ENCODE measurements around the gene ZBTB47.

The ZBTB47 gene

DNA sequence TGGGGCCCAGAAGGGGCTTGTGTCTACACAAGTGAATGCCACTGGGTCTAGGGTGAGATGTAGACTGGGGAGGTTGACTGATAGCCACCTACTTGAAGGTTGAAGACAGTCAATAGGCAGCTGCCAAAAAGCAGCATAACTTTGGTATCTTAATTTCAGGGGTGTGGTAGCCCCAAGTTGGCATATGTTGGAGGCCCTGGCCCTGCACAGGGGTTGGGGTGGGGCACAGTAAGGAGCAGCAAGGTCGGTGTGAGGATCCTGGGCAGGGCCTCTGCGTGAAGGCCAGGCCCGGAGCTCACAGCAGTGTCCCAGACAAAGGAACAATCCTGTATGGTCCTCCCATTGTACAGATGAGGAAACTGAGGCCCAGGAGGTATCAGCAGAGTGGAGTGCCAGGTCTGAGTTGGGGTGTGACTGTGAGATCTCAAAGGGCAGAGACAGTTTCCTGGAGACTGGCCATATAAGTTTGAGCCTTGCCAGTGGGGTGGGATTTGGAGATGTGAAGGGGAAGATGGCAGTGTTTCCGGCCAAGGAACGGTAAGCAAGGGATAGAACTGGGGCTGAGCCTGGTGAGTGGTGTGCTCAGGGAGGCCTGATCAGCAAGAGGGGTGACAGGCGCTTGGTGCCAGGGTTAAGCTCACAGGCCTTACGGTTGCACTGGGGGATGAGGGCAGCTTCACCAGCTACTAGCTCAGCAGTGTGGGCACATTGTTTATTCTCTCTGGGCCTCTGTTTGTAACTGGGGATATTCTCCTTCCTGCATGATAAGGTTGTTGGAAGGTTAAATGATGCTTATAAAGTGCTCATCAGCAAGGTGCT, 33.5 kb downstream of the ZBTB47 start:
- FAIRE-seq, result no peak

DNA sequence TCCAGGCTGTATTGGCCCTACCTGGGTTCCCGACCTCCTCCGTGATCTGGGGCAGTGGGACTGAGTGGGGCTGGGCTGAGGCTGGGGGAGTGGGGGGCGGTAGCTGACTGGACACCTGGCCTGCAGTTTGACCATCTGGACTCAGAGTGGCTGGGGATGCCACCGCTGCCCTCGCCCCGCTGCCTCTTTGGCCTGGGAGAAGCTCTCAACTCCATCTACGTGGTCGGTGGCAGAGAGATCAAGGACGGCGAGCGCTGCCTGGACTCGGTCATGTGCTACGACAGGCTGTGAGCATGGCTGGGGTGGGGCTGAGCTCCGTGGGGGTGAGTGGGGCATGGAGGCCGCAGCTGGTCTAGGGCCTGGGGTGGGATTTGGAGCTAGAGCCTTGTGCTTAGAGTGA, 34.5 kb downstream of the ZBTB47 start:
- no peak for FAIRE-seq

DNA sequence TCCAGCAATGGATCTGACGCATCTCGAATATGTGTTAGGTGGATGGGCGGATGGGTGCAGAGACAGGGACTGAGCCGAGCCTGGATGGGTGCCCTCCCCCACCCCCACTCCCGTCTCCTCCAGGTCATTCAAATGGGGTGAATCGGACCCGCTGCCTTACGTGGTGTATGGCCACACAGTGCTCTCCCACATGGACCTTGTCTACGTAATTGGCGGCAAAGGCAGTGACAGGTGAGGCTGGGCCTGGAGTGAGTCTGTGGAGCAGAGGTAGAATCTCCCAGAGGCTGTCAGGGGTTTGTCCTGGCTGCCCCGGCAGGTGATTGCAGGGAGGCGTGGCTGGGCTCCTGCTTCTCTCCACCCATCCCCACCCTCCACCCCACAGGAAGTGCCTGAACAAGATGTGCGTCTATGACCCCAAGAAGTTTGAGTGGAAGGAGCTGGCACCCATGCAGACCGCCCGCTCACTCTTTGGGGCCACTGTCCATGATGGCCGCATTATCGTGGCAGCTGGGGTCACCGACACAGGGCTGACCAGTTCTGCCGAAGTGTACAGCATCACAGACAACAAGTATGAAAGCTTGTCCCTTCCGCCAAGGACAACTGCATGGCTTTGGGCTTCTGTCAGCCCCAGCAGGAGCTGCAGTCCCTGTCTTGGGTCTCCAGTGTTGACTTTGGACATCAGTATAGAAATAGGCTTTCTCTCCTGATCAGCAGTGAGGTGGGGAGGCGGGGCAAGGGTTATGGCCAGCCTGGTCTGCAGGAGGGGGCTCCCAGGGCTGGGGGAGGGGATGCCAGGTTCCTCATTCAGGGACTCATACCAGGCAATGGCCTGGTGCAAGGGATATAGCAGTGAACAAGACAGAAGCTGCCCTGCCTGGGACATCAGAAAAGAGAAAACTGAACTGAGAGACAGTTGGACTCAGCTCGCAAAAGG, 35.3 kb downstream of the ZBTB47 start:
- FAIRE-seq, result no peak

DNA sequence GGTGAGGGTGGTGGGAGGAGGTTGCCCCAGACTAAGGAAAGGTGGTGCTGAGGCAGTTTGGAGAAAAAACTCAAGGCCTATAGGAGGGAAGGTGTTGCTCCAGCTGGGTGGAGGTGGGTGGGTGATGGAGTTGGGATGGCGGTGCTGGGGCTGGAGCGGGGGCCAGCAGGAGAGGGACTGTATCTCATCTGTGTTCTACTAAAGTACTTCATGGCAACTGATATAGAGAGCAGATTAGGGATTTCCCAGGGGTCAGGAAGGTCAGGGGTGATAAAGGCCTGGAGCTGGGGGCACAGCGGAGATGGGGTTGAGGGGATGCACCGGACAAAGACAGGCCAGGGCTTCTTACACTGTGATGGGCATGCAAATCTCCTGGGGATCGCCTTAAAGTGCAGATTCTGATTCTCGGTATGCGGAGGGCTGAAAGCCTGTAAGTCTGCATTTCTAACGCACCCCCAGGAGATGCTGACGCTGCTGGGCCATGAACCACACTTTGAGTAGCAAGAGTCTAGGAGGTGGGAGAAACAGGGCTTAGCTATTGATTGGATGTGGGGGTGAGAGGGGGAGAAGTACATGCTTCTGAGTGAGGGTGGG, 36.0 kb downstream of the ZBTB47 start:
- no peak for FAIRE-seq

DNA sequence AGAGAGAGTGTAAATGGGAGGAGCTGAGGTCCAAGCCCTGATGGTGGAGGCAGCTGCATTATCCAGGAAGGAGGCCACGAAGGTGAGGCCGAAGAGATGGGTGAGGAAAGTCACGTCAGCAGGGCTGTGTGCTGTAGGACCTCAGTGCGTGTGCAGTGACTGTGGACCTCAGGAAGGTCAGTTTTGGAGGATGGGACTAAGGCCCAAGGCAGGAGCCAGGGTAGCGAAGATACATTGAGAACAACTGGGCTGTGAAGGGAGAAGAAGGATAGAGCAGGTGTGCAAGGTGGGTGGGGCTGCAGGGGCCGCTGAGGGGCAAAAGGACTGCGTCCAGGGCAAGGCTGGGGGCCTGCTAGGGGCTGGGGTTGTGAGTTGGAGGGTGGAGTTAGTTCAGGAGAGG, 36.7 kb downstream of the ZBTB47 start:
- no peak for FAIRE-seq

DNA sequence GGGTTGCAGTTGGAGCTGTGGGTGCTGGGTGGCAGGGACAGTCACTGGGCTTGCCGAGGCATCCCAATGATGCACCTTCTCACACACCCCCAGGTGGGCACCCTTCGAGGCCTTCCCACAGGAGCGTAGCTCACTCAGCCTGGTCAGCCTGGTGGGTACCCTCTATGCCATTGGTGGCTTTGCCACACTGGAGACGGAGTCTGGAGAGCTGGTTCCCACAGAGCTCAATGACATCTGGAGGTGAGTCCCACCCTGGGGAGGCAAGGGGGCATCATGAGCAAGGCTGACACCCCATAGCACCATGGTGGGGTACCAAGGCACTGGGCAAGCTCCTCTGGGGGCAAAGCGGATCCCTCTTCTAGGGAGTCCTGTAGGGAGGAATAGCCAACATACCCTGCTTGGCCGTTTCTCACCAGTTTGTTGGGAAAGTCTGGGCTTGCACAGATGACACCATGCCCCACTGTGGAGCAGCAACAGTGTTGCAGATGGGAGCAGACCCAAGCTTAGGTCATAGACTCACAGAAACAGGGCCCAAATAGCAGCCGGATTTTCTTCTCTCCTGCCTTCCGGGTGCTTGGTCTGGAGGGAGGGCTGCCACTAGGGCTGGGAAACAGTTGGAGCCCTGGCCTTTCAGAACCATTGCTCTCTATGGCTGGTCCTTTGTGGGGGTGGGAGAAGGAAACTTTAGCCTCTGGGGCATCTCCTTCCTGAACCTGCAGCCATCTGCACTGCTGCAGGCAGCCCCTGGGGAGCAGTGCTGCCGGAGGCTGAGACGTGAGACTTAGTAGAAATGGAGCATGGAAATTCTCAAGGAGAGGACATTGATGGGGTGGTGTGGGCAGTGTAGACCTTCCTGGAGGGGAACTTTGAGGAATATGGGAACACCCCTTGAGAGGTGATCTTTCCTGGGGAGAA, 37.5 kb downstream of the ZBTB47 start:
- FAIRE-seq, result no peak

DNA sequence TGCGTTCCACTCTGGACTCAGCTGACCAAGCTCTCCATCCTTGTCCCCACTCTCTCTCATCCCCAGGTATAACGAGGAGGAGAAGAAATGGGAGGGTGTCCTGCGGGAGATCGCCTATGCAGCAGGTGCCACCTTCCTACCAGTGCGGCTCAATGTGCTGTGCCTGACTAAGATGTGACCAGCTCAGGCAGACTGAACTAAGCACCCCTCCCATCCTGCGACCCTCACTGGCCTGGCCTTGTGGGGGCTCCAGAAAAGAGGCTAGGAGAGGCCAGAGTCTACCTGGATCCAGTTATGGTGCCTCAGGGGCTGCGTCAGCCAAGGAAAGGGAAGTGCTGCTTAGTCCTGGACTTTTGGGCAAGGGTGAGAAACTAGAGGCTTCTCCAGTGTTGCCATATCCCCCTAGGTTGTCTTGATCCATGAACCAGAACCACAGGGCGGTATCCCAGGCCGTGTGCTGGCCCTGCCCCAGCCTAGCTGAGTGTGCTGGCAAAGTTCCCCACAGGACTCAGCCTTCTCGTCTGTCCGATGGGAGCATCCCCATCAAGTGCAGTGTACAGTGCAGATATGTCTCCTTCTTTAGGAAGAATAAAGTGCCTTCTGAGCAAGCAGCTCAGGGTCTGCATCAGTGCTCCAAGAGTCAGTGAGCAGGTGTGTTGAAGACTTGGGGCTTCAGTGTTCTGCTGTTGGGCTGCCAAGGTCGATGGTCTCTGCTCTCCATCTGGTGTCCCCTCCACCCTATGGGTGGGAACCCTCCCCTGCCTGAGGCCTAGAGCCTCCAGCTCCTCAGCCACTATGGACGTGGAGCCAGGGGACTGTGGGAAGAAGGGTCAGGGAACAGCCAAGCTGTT, 38.5 kb downstream of the ZBTB47 start:
- FAIRE-seq, result no peak

DNA sequence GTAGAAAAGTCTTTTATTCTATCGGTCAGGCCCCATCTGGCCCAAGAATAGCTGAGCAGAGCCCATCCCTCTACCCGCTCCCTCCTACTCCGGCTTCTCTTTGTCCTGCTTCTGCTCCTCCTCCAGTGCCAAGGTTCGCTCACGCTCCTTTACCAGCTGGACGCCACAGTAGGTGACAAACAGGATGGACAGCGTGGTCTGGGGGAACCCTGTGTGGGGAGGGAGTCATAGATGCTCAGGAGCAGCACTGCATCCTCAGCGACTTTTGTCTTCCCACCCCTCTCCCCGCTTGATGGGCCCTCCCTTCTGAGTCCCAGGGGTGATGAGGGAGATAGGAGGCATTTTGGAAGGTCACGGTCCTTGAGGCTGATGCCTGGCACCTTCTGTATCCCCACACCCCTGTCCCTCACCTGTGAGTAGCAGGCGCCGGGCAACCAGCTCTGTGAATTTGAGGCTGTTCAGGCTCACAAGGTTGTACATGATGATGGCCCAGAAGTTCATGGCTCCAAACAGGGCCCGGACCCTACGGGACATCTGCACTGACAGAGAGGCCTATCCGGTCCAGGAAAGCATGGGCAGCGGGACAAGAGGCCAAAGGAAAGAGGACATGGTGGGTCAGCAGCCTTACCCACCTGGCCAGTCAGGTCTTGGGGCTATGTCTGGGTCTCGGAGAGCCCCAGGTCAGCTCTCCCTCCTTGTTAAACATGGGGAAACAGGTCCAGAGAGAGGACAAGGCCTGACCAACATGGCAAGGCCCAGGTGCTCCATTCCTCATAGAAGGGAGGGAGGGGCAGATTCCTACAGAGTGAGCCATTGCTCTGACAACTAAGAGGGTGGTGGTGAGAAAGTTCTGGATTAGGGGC, 39.4 kb downstream of the ZBTB47 start:
- no peak for FAIRE-seq

DNA sequence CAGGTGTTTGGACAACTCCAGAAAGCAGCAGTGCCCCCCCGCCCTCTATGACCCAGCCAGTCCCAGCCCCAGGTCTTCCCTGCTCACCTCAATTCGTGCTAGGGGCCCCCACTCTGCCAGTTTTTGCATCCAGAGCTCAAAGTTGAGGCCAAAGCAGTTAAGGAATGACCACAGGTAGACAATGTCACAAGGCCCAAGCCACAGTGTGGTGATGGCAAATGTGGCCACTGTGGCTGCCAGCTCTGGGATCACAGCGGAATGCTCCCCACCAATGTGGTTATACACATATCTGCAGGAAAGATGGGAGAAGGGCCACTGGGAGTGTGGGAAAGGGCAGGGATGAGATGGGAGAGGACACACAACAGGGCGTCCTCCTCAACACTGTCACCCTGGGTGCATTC, 40.0 kb downstream of the ZBTB47 start:
- FAIRE-seq, result no peak

DNA sequence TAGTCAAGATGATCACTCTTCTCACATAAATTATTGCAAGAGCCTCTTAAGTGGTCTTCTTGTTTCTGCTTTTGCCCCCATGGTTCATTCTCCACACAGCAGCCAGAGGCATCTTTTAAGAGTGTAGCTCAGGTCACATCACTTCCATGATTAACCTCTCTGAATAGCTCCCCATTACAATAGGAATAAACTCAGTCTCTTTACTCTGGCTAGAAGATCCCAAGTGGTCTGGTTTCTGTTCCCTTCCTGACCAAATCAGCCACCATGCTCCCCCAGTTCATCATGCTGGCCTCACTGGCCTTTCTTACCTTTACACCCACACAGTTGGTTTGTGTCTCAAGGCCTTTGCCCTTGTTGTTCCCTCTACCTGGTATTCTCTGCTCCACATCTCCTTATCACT, 40.9 kb downstream of the ZBTB47 start:
- no peak for FAIRE-seq

DNA sequence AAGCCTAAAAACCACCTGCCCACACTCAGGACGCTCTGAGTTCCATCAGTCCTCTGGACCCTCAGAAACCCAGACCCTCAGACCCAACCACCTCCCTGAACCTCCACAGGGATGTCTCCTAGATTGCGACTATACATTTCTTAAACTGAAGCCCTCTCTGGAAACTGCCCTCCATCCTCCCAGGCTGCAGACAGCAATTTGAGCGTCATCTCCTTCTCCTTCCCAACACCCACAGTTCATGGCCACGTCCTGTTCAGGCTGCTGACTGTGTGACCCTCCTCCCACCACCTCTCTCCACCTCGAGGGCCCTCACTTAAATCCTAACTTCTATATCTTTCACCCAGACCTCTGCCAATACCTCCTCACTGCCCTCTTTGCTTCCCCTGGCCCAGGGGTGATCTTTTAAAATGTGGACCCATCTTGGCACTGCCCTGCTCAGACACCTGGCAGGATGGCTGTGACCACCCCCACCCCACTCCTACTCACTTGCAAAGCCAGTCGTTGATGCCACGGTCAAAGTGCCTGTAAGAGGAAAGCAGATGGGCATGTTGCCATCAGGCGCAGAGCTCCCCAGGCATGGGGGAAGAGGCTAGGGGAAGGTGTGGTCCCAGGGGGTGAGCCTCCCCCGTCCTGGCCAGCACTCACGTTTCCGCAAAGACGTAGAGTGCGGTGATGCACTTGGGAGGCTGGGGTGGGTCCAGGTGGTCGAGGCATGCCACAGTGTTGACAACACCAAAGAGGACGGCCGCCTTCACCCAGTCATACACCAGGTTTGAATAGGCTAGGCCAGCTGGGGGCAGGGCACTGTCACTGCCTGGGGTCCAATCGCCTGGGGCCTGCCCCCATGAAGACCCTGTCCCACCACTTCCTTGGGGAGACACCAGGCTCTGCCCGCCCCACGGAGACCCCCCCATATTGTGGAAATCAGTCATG, 43.1 kb downstream of the ZBTB47 start:
- no peak for FAIRE-seq

DNA sequence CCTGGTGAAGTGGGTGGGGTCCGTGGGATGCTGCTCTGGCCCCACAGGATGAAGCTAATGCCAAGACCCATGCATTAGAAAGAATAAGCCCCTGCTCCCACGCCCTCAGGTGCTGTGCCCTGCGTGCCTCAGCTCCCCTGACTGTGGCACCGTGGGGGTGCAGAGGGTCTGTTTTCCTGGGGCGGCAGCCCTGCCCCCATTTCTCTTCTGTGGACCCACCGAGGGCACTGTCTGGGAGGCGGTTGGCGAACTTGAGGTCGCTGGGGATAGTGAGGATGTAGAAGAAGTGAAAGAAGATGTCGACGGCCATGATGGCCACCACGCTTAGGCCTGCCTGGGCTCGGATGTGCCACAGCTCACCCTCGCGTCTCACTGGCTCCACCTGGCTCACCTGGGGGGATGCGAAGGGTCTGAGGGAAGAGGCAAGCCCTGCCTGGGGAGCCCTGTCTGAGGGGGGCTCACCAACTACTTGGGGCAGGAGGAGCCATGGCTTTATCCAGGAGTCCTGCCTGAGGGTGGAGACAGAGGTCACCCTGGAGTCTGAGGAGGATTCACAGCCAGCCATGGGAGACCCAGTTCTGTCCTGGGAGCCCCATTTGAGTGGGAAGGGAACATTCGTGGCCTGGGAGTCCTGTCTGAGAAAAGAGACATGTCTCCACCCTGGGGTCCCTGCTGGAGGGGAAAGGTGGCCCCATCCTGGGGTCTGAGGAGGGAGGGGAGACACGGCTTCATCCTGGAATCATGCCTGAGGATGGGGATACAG, 44.0 kb downstream of the ZBTB47 start:
- no peak for FAIRE-seq

DNA sequence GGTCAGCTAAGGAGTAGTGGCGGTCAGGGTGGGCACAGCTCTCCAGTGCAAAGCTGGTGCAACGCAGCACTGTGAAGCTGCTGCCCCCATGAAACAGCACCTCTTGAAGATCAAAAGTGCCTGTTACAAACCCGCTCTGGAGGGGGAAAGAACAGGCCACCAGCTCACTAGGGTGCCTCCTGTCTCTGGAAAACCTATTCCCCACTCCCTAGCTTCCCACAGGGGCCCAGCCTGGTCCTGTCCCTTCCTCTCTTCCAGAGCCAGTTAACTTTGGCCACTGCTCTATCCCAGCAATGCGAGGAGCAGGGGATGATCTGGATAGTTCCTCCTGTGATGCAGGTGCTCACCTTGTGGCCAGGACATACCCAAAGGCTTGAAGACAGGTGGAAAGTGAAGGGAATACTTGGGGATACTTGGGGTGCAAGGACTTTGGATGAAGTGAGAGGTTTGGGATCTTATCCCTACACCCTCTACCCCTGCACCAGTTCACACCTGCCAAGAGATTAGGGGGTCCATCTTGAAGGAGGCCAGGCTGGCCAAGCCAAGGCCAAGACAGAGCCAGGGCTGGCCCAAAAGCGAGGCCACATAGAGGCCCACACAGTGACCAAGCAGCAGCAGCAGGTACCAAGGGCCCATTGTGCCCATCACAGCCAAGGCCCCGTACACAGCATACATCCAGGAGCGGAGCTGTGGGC, 44.9 kb downstream of the ZBTB47 start:
- no peak for FAIRE-seq

DNA sequence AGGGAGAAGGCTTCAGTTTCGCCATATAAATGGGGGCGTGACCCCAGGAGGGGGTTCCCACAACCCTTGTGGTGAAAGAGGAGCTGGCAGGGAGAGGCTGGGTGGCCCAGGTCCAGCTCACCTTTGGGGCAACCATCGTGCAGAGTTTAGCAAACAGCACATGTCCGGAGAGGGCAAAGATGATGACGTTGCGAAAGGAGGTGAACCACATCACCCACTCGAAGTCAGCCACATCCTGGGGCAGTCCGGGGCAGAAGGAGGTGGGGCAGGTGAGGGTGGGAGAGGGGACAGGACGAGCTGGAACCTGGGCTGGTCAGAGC, 45.4 kb downstream of the ZBTB47 start:
- no peak for FAIRE-seq

DNA sequence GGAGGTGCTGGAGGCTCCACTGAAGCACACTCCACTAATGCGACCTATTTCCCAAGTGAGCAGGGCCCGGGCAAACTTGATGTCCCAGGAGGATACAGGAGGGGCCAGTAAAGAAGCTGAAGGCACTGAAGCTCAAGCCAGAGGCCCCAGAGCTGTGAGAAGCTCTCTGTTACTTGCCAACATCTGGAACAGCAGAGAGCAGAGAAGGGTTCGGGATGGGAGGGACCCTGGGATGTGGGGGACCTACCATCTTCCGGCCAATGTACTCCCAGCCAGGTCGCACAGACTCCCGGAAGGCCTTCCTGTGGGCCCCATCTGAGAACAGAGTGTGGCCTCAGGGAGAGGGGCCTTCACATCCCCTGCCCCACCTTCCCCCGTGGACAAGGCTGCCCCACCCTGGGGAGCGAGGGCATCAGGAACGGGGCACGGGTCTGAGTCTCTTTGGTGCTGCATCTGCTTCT, 46.0 kb downstream of the ZBTB47 start:
- FAIRE-seq, result no peak

DNA sequence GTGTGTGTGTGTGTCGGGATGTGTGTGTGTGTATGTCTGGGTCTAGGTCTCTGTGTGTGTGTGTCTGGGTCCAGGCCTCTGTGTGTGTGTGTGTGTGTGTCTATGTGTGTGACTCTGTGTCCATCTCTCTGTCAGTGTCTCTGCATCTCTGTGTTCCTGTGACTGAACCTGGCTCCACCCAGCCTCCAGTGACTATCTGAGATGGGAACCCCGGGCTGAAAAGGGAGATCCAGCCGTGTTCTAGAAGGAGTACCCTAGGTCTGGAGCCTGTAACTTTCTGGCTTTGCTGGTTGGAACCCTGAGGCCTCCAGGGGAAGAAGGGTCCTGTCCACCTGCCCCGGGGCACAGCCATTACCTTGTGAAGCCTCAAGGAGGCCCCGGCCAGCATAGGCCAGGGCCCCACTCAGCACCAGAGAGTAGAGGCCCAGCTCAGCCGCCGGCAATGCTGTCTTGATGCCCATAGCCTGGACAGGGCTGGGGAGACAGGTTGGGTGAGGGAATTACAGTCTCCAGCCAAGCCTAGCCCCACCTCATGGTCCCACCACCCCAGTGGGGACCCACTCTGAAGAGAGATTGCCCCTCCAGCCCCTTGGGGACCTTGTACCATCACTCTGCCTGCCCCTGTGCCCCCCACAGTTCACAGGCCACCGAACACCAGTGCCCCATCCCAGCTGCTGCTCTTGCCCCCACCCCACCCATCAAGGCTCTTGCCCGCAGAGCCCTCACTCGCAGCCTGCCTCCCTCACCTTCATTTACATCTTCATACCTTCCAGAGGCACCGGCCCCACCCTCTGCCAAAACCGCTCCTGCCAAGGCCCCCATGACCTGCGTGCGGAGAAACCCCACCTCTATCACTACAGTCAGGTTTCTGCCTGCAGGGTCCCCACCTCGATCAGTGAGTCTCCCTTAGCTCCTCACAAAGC, 47.1 kb downstream of the ZBTB47 start:
- no peak for FAIRE-seq
